SH-SY5Y (cell line): ENCODE results near the gene KRT79.

ENCODE experiments used
- GATA2 ChIP-seq: IDR thresholded peaks from 2 replicates; pipeline ENCODE4 v1.6.1; 2011; ENCODE audit warnings: mild to moderate bottlenecking, low read depth, low read length
- GATA3 ChIP-seq: IDR thresholded peaks from 2 replicates; pipeline ENCODE4 v1.6.1; 2011; ENCODE audit warnings: low read depth, mild to moderate bottlenecking, low read length, moderate library complexity

DNA sequence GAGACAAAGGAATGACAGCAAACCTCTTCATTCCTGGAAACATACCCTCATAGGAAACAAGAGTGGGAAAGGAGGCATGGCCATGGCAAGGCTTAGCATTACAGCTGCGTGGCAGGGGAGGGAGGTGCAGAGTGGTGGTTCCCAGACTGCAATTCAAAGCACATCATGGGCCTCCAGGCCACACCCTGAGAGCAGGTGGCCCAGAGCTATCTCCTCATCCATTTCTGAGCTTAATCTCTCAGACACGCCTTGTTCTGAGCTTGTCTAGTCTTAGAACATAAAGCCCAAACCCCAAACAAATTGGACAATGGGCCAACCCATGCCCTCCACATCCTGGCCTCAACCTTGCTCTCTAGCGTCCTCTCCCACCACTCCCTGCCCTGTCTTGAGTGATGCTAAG, 32.3 kb downstream of the KRT79 start:
- TF ChIP-seq GATA3 (no peak), GATA2 (no peak)
